Right ventricle myocardium superior (tissue), 1 donor: ENCODE data around the gene ARRB2. TPM values are rescaled to one million over a fixed set of nuclear protein-coding genes. Genes with fewer than 3 reads are reported as not detected.
"Not testable (repeated sequence)": the region's sequence is repeated elsewhere in the genome, so short reads cannot be mapped to it uniquely, and the experiment has no call there.

Source experiments
- ATAC-seq: fragments of 200-7000 bp; cut with Tn5 transposase; one replicate; pipeline ENCODE4 v1.9.1; 2020; ENCODE audit warnings: mild to moderate bottlenecking; ENCODE audit not compliant: poor library complexity
- DNase-seq: peaks from one replicate; pipeline ENCODE4 v3.0.0-alpha.2; 2020
- intact Hi-C: fragments of 100-400 bp; cut with DNase I; formaldehyde crosslinking; loops from one replicate; pipeline ENCODE4 v1.11.2; 2022
- long read RNA-seq: library from polyadenylated mRNA; unstranded; transcript quantifications from one replicate; pipeline ENCODE4 v2.0.0, GENCODE V29; 2021
- total RNA-seq: library from RNA; stranded (reverse); fragmentation: NEBNext Ultra II Directional; extraction: Animal tissue kit (Norgen Biotek cat#: 25700); gene quantifications from one replicate; pipeline ENCODE4 v1.2.1, GENCODE V29; 2021
- donor health status: DM: no; HTN: yes; CAD: no; lungs with severe emphysema.

Gene ARRB2
- total RNA-seq = 23.4 TPM
- long read RNA-seq, transcript ARRB2-201 (15 exons, 1,895 nt) = minor isoform, 12 of 34 reads
- long read RNA-seq, transcript ARRB2-216 (14 exons, 1,348 nt) = major isoform, 14 of 34 reads
- long read RNA-seq, partial matches to known transcripts = 2 of 34 reads
- long read RNA-seq, other reads (novel, unspliced or antisense) = 6 of 34 reads

DNA sequence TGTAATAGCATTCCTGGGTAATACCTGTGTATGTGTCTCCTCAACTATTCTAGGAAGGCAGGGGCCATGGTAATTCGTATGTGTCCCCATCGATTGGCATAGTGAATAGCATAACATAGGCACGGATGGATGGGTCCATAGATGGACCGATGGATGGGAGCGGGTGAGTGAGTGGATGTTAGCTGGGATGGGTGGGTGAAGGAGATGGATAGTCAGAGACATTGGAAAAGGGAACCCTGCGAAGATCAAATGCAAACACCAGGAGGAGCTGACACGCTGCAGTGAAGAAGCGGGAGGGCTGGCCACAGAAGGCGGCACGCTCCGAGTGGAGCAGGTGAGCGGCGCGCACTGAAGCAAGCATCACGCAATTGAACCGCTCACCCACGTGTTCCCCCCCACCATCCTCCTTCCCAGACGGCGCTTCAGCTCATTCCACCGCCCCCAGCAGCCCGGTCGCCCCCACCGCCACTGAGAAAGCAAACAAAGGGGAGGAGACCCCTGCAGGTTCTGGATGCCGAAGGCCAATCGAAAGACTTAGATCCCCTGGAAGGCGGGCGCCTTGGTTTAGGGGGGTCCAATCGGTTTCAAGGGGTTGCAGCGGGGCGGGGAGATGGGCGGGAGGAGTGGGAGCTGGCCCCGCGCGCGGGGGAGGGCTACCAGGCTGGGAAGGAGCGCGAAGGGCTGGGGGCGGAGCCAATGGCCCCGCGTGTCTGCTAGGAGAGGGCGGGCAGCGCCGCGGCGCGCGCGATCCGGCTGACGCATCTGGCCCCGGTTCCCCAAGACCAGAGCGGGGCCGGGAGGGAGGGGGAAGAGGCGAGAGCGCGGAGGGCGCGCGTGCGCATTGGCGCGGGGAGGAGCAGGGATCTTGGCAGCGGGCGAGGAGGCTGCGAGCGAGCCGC lies at the start of gene ARRB2:
TSS of gene ARRB2 (plus strand) at position 839 of the 899 bp plus-strand sequence. CDS start 90 bp downstream, outside the sequence.
- intact Hi-C loops = no loop called here
- peak; percentile 99 for DNase-seq
- ATAC-seq = peak; percentile 97

DNA sequence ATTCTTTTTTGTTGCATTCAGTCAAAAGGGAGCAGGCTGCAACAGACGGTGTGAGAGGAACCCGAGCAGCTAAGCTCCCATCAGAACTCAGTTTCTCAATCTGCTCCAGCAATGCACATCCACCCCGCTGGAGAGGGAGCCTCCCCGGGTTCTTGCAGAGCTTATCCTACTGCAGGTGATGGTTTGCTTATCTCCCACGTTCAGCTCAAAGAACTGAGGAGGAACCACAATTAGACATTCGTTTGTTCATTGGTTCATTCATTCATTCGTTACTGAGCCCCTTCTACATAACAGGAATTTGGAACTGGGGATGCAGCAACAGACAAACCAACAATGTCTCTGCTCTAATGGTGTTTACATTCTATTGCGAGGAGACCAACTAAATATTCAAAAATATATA lies 46.7 kb upstream of the ARRB2 start:
- intact Hi-C loops = no loop called here
- no peak for ATAC-seq
- DNase-seq = no peak

DNA sequence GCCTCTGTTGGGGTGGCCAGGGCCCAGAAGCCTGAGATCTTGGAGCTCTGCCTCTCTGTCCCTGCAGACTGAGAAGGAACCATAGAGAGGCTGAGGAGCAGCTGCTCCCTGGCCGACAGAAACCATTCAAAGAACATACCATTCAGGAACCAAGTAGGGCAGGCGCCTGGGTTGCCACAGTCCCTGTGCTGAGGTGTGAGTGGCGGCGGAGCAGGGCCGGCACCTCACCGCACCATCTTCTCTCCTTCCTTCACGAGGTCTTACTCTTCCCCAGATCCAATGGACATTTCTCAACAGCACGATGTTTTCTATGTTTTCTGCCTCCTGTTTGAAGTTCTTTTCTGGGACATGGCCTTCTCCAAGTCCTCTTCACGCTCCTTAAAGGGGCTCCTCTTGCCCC lies 46.2 kb upstream of the ARRB2 start:
- ATAC-seq = no peak
- DNase-seq = no peak
- intact Hi-C loops = no loop called here

DNA sequence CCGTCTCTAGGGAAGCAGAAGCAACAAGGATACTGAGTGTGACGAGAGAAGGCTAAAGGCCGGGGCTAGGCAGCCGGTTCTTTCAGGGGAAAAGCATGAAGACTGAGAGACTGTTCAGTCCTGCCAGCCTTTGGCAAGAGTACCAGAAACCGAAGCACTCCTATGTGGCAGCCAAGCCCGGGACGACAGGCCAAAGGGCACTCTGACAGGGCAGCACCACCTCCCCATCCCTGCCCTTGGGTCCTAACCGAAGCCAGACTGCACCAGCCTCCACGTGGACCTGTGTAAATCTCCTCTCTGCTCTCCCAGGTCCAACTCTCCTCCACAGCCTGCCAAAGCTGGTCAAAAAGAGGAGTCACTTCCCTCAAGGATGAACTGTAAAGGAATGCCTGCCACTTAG lies 45.4 kb upstream of the ARRB2 start:
- intact Hi-C loops = no loop called here
- DNase-seq = no peak
- ATAC-seq = peak; percentile 18

DNA sequence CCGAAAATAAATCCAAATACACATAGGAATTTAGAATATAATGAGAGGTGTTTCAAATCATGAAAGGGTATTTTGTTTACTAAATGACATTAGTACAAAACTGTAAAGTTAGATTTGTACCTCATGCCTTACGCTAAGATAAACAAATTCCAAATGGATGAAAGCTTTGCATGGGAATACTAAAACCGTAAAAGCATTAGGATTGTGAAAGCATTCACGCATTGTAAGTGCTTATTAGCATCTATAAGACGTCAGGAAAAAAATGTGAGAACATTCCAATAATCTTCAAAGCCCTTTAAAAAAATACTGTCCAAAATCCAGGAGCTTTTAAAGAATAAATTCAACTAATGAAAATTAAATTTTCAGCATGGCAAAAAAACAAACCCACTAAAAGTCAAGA lies 44.1 kb upstream of the ARRB2 start:
- intact Hi-C loops = no loop called here
- DNase-seq (no peak), ATAC-seq (no peak)

GRCh38 chr17:4667166-4667565 lies 43.3 kb upstream of the ARRB2 start:
- ATAC-seq (no peak), DNase-seq (no peak)
- intact Hi-C loops = no loop called here

DNA sequence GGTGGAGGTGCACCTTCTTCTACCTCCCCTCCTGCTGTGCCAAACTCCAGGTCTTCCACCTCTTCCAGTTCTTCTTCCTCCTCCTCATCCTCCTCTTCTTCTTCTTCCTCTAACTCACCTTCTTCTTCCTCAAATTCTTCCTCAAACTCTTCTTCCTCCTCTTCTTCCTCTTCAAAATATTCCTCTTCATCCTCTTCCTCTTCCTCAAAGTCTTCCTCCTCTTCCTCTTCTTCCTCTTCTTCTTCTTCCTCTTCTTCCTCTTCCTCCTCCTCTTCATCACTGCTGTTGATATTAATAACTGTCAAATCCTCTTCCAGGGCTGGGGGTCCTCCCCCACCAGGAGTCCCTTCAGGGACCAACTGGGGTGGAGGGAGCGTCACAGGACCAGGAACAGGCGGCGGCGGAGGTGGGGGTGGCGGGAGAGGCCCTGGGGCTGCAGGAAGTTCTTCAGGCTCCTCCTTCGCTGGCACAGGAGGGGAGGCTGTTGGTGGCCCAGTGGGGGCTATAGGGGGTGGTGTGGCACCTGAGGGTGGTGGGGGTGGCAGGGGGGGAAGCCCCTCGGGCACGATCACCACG lies 38.3 kb upstream of the ARRB2 start:
- DNase-seq (no peak), ATAC-seq (no peak)
- intact Hi-C loops = no loop called here

- DNase-seq (no peak), ATAC-seq (peak; percentile 10)
- intact Hi-C loops = no loop called here
Observed at GRCh38 chr17:4672751-4673150, 37.7 kb upstream of the ARRB2 start.

DNA sequence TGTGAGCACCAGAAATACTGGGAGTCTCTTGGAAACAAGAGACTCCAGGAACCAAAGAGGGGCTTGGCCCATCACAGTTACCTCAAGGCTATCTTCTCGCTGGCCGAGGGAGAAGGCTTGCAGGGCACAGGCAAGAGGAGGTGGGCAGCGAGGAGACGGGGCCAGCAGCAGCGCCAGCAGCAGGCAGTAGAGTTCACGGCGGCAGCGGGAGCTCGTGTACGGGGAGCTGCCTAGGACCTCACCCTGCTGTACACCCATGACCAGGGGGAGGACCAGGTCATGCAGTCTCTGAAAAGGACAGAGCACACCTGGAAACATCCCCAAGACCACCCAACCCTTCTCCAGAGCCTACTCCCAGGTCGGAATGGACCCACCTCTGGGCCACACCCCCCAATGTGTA lies 37.3 kb upstream of the ARRB2 start:
- ATAC-seq (no peak), DNase-seq (no peak)
- intact Hi-C loops = no loop called here

GRCh38 chr17:4673986-4674684 lies 36.3 kb upstream of the ARRB2 start:
- intact Hi-C loops = no loop called here
- ATAC-seq (no peak), DNase-seq (no peak)

GRCh38 chr17:4674685-4674998 lies 35.8 kb upstream of the ARRB2 start:
- intact Hi-C loops = no loop called here
- DNase-seq (no peak), ATAC-seq (no peak)

DNA sequence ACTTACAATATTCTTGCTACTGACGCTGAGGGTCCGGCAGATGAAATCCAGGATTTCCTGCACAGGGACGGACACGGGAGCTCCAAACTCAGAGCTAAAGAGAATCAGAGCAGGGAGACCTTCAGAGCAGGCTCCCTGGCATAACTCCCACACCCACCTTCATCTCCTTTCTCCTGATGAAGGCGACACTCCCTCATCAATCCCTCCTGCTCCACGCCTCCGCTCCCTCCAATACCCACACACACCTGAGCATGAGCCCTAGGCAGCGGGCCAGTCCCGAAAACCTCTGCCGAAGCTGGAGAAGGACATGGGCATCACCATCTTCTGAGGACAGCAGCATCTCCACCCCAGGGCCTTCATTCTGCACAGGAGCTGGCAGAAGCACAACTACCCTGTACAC lies 34.6 kb upstream of the ARRB2 start:
- intact Hi-C loops = no loop called here
- ATAC-seq (no peak), DNase-seq (no peak)

- ATAC-seq (peak; percentile 38), DNase-seq (peak; percentile 54)
- intact Hi-C loops = no loop called here
Observed at GRCh38 chr17:4676791-4677190, 33.6 kb upstream of the ARRB2 start.

DNA sequence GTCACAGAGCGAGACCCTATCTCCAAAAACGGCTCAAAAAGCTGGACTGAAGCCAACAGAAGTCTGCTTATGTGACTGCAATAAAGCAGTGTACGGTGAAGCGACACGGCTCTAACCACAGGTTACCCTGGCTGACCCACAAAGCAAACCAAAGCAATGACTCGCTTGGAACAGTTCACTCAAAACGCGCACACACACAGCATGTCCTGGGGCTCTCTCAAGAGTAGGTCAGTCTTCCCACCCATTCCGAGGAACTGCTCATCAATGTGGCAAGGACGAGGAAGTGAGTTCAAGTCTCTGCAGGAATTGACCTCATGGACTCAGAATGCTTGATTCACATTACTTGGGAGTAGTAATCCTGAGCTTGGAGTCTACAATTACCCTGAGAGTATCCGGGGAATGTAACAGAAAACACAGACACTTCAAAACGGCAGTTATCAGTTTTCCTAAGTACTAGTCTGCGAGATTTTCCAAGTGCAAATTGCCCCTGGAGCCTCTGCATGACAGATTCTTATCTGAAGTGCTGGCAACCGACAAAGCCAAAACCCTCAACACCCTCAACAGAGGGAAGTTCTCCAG lies 31.9 kb upstream of the ARRB2 start:
- no peak for ATAC-seq
- intact Hi-C loops = no loop called here
- DNase-seq = no peak

GRCh38 chr17:4679658-4680057 lies 30.8 kb upstream of the ARRB2 start:
- no peak for DNase-seq
- intact Hi-C loops = no loop called here
- no peak for ATAC-seq

- DNase-seq, intact Hi-C loops: not testable (repeated sequence)
- peak; percentile 81 for ATAC-seq
Observed at GRCh38 chr17:4683739-4684138, 26.7 kb upstream of the ARRB2 start.

DNA sequence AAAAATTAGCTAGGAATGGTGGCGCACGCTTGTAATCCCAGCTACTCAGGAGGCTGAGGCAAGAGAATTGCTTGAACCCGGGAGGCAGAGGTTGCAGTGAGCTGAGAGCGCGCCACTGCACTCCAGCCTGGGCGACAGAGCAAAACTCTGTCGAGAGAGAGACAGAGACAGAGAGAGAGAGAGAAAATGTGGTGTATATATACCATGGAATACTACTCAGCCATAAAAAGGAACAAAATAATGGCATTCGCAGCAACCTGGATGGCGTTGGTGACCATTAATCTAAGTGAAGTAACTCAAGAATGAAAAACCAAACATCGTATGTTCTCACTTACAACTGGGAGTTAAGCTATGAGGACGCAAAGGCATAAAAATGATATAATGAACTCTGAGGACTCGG lies 20.6 kb upstream of the ARRB2 start:
- intact Hi-C loops, DNase-seq, ATAC-seq: not testable (repeated sequence)

DNA sequence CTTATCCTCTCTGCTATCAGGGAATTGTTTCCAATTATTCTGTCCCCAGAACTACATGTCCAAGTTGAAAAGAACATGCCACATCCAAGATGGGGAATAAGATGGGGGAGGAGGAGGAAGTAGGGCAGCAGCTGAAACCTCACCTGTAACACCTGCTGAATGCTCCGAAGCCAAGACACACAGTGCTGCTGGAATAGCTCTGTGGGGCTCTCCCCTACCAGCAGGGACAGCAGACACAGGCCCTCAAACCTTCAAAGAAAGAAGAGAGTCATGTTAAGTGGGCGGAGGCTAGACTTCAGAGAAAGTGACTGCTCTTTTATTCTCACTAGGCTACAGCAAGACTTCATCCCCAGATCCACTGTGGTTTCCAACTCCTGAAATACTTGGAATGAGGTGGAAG lies 19.7 kb upstream of the ARRB2 start:
- DNase-seq = no peak
- intact Hi-C loops = no loop called here
- ATAC-seq = no peak

DNA sequence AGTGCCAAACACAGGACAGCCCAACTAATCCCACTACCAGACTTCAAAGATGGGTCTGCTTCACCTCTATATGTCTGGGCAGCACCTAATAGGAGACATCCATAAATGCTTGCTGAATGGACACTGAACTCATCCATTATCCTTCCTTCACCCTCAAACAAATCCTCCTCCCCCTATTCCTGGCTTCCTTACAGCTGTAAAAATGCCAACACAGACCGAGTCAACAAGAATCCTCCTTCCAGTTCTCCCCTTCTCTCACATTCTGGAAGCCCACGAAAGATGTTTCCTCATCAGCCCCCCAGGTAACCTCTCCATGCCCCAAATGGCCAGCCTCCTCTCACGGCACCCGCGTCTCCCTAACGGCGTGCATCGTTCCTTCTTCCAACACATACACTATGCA lies 18.7 kb upstream of the ARRB2 start:
- DNase-seq = no peak

More for the DNA sequence above, 18.7 kb upstream of the ARRB2 start:
- intact Hi-C loops = no loop called here
- no peak for ATAC-seq
